A172 (cell line): ENCODE data around the gene TMPRSS6. TPM values are rescaled to one million over a fixed set of nuclear protein-coding genes. Genes with fewer than 3 reads are reported as not detected.

ENCODE experiments used
- total RNA-seq: library from RNA; depleted of rRNA; stranded (reverse); fragments of >200 nt; shearing (Covaris generic); gene quantifications from 2 replicates; pipeline ENCODE4 v1.2.3, GENCODE V29; 2014; rRNA removed

TMPRSS6 gene
- total RNA-seq, 1 experiment from 2014 or later: not detected

Other genes with a start within 250 kb of the TMPRSS6 start
- gene NCF4, start 248.7 kb downstream of the TMPRSS6 start, total RNA-seq: not detected in 2 replicates
- 0.02 TPM in 1 of 2 replicates, not detected in the other for gene CSF2RB, start 196.1 kb downstream of the TMPRSS6 start, total RNA-seq
- gene TST, start 90.3 kb downstream of the TMPRSS6 start, total RNA-seq: 37.3 and 48.1 TPM in 2 replicates
- gene MPST, start 90.0 kb downstream of the TMPRSS6 start, total RNA-seq: 57.0 and 68.4 TPM in 2 replicates
- gene KCTD17, start 58.0 kb downstream of the TMPRSS6 start, total RNA-seq: 20.5 and 21.3 TPM in 2 replicates
- gene IL2RB, start 40.2 kb upstream of the TMPRSS6 start, total RNA-seq: 0.02 TPM in 1 of 2 replicates, not detected in the other
- gene C1QTNF6, start 78.5 kb upstream of the TMPRSS6 start, total RNA-seq: 2.1 and 7.7 TPM in 2 replicates
- not detected in 2 replicates for gene SSTR3, start 102.8 kb upstream of the TMPRSS6 start, total RNA-seq
- gene RAC2, start 134.6 kb upstream of the TMPRSS6 start, total RNA-seq: 51.7 and 60.2 TPM in 2 replicates
- 0.26 and 0.43 TPM in 2 replicates for gene CYTH4, start 172.8 kb upstream of the TMPRSS6 start, total RNA-seq